Neural progenitor cell (in vitro differentiated cells): ENCODE results near the gene SLC17A8.

Experiments used
- CTCF ChIP-seq: fragments of 200-600 bp; sonication (generic); IDR thresholded peaks from 2 replicates; pipeline ENCODE4 v1.5.1; 2017; ENCODE audit warnings: antibody characterized with exemption, mild to moderate bottlenecking
- EZH2 ChIP-seq: fragments of 200-600 bp; sonication (generic); IDR thresholded peaks from 2 replicates; pipeline ENCODE4 v1.6.1; 2017; ENCODE audit warnings: antibody characterized with exemption, mild to moderate bottlenecking, moderate library complexity
- EZH2phosphoT487 ChIP-seq: fragments of 200-600 bp; sonication (generic); IDR thresholded peaks from 2 replicates; pipeline ENCODE4 v1.6.1; 2017; ENCODE audit warnings: antibody characterized with exemption

- TF ChIP-seq CTCF (no peak), EZH2phosphoT487 (no peak), EZH2 (no peak)
Observed at GRCh38 chr12:100372853-100373640, 16.2 kb downstream of the SLC17A8 start.
